ENCODE results near the gene HAUS7. TPM values are rescaled to one million over a fixed set of nuclear protein-coding genes. Genes with fewer than 3 reads are reported as not detected.

The HAUS7 gene
- total RNA-seq, 6 donors from 2014 or later = 3.7 to 61.8 (median 23.0) TPM

- Histone ChIP-seq H3K27ac (no peak overlapping the region), H3K4me3 (no peak overlapping the region), H3K4me1 (peaks cover 0 to 10% (median 3%) of the 10 kb centered on the region in 4 donors), H3K36me3 (no peaks in the 10 kb centered on the region), H3K9me3 (no peaks in the 10 kb centered on the region), H3K27me3 (no peaks in the 10 kb centered on the region)
- WGBS, 2 donors = 91% methylated on average over 12 of the region's 12 CpGs; no CpG with 5 or more reads in 1 of the 2 donors
- ATAC-seq (ENCODE audit: low FRiP score in 2 of 2) (no peak), DNase-seq (no peak)
- no peak for TF ChIP-seq POLR2A (IDR thresholded peaks at IDR 0.05)
- TF ChIP-seq CTCF (IDR thresholded peaks at IDR 0.05) = no peak
Observed at GRCh38 chrX:153408871-153409351, 61.5 kb downstream of the HAUS7 start.

- Histone ChIP-seq H3K4me1 (peaks cover 0 to 10% (median 3%) of the 10 kb centered on the region in 4 donors), H3K27me3 (no peaks in the 10 kb centered on the region), H3K9me3 (no peaks in the 10 kb centered on the region), H3K4me3 (no peak overlapping the region), H3K36me3 (no peaks in the 10 kb centered on the region), H3K27ac (no peak overlapping the region)
- TF ChIP-seq POLR2AphosphoS5 (IDR thresholded peaks at IDR 0.05) = no peak
- no peak for ATAC-seq (ENCODE audit: low FRiP score in 2 of 2)
- WGBS, 2 donors = 73 to 100% methylated on average over 1 to 10 of the region's 10 CpGs
- no peak for DNase-seq
Observed at GRCh38 chrX:153408221-153408721, 62.1 kb downstream of the HAUS7 start.

GRCh38 chrX:153407736-153408135 is 62.6 kb downstream of the HAUS7 start:
- DNase-seq (no peak), ATAC-seq (ENCODE audit: low FRiP score in 2 of 2) (no peak)
- no peaks in the 10 kb centered on the region for H3K9me3 ChIP-seq
- H3K4me3 ChIP-seq = no peak overlapping the region
- TF ChIP-seq POLR2AphosphoS5 (IDR thresholded peaks at IDR 0.05) = no peak
- TF ChIP-seq CTCF (IDR thresholded peaks at IDR 0.05) = no peak
- no peak for TF ChIP-seq EP300 (IDR thresholded peaks at IDR 0.05)
- no peak for TF ChIP-seq POLR2A (IDR thresholded peaks at IDR 0.05)
- H3K4me1 ChIP-seq = peaks cover 0 to 6% (median 3%) of the 10 kb centered on the region in 4 donors
- H3K27me3 ChIP-seq = no peaks in the 10 kb centered on the region
- WGBS, 2 donors = 62% methylated on average over 3 of the region's 3 CpGs; no CpG with 5 or more reads in 1 of the 2 donors
- H3K36me3 ChIP-seq = no peaks in the 10 kb centered on the region
- no peak overlapping the region for H3K27ac ChIP-seq

GRCh38 chrX:153406903-153407302 is 63.5 kb downstream of the HAUS7 start:
- Histone ChIP-seq H3K9me3 (no peaks in the 10 kb centered on the region), H3K27me3 (no peaks in the 10 kb centered on the region), H3K36me3 (no peaks in the 10 kb centered on the region), H3K4me3 (no peak overlapping the region), H3K27ac (no peak overlapping the region), H3K4me1 (peaks cover 0 to 4% (median 2%) of the 10 kb centered on the region in 4 donors)
- WGBS, 2 donors = 79 to 90% methylated on average over 5 to 6 of the region's 7 CpGs
- TF ChIP-seq EP300 (IDR thresholded peaks at IDR 0.05) (no peak), POLR2AphosphoS5 (IDR thresholded peaks at IDR 0.05) (no peak), CTCF (IDR thresholded peaks at IDR 0.05) (no peak), POLR2A (IDR thresholded peaks at IDR 0.05) (no peak)
- ATAC-seq (ENCODE audit: low FRiP score in 2 of 2) (no peak), DNase-seq (no peak)

- DNase-seq = no peak
- Histone ChIP-seq H3K4me1 (no peaks in the 10 kb centered on the region), H3K36me3 (no peaks in the 10 kb centered on the region), H3K9me3 (peaks cover 0 to 1% (median 0%) of the 10 kb centered on the region in 4 donors), H3K27me3 (no peaks in the 10 kb centered on the region), H3K27ac (no peak overlapping the region), H3K4me3 (no peak overlapping the region)
- WGBS, 2 donors = 95% methylated on average over 9 of the region's 9 CpGs; no CpG with 5 or more reads in 1 of the 2 donors
- no peak for ATAC-seq (ENCODE audit: low FRiP score in 2 of 2)
- TF ChIP-seq POLR2A (IDR thresholded peaks at IDR 0.05) = no peak
- TF ChIP-seq POLR2AphosphoS5 (IDR thresholded peaks at IDR 0.05) = no peak
- no peak for TF ChIP-seq EP300 (IDR thresholded peaks at IDR 0.05)
- no peak for TF ChIP-seq CTCF (IDR thresholded peaks at IDR 0.05)
Observed at GRCh38 chrX:153406011-153406410, 64.4 kb downstream of the HAUS7 start.
